Activated naive CD4-positive, alpha-beta T cell treated with anti-CD3 and anti-CD28 coated beads, Interleukin-2, amount 50 U/mL, for 72 hours (primary cell): Measurements from ENCODE around the gene SLC12A5. TPM values are rescaled to one million over a fixed set of nuclear protein-coding genes. Genes with fewer than 3 reads are reported as not detected.
A peak's percentile ranks its signal among the peaks of the same experiment; 100 is the strongest.
"Not testable (repeated sequence)": the region's sequence is repeated elsewhere in the genome, so short reads cannot be mapped to it uniquely, and the experiment has no call there.

Experiments
- ATAC-seq, 2 donors: fragments of 150-1000 bp; cut with Tn5 transposase; 2 replicates each; pipeline ENCODE4 v1.10.0; 2021; ENCODE audit warnings: mild to moderate bottlenecking in 2 of 2, moderate library complexity in 2 of 2
- DNase-seq, 2 donors: peaks; one replicate each; pipeline ENCODE4 v3.0.0; 2021 to 2022; ENCODE audit warnings: low spot score in 2 of 2
- H3K27ac Mint-ChIP-seq, 2 donors: one replicate each; pipeline ENCODE4 v1.8.0; 2022; ENCODE audit warnings: mild to moderate bottlenecking in 2 of 2, mixed read lengths in 2 of 2
- H3K36me3 Mint-ChIP-seq, 2 donors: one replicate each; pipeline ENCODE4 v1.8.0; 2022; ENCODE audit warnings: mixed read lengths in 2 of 2
- H3K9me3 Mint-ChIP-seq, 2 donors: one replicate each; pipeline ENCODE4 v1.8.0; 2022; ENCODE audit warnings: mixed read lengths in 2 of 2
- total RNA-seq, 2 donors: library from RNA; stranded (reverse); gene quantifications; one replicate each; pipeline ENCODE4 v1.2.3, GENCODE V29; 2022

The SLC12A5 gene
- total RNA-seq, 2 donors from 2014 or later = 0.34 to 0.66 TPM

- H3K36me3 Mint-ChIP-seq, DNase-seq, H3K9me3 Mint-ChIP-seq, ATAC-seq, H3K27ac Mint-ChIP-seq: not testable (repeated sequence)
Measured at GRCh38 chr20:46100444-46100843, 71.4 kb downstream of the SLC12A5 start.

- Mint-ChIP-seq H3K9me3 (no peaks in the 10 kb centered on the region), H3K27ac (no peak overlapping the region), H3K36me3 (no peaks in the 10 kb centered on the region)
- ATAC-seq = no peak
- no peak for DNase-seq
Measured at GRCh38 chr20:46100988-46101387, 72.0 kb downstream of the SLC12A5 start.

GRCh38 chr20:46101957-46102356 lies 72.9 kb downstream of the SLC12A5 start:
- H3K9me3 Mint-ChIP-seq = no peaks in the 10 kb centered on the region
- DNase-seq (no peak), ATAC-seq (no peak)
- H3K36me3 Mint-ChIP-seq = no peaks in the 10 kb centered on the region
- H3K27ac Mint-ChIP-seq = no peak overlapping the region

- H3K36me3 Mint-ChIP-seq = no peaks in the 10 kb centered on the region
- H3K27ac Mint-ChIP-seq = no peak overlapping the region
- H3K9me3 Mint-ChIP-seq = no peaks in the 10 kb centered on the region
- no peak for ATAC-seq
- DNase-seq = no peak
Measured at GRCh38 chr20:46102940-46103339, 73.9 kb downstream of the SLC12A5 start.

GRCh38 chr20:46104262-46104661 lies 75.2 kb downstream of the SLC12A5 start:
- H3K9me3 Mint-ChIP-seq = no peaks in the 10 kb centered on the region
- DNase-seq (no peak), ATAC-seq (no peak)
- H3K36me3 Mint-ChIP-seq = no peaks in the 10 kb centered on the region
- no peak overlapping the region for H3K27ac Mint-ChIP-seq

- Mint-ChIP-seq H3K9me3 (no peaks in the 10 kb centered on the region), H3K36me3 (no peaks in the 10 kb centered on the region), H3K27ac (no peak overlapping the region)
- no peak for ATAC-seq
- DNase-seq = no peak
Measured at GRCh38 chr20:46107061-46107460, 78.0 kb downstream of the SLC12A5 start.

- Mint-ChIP-seq H3K36me3 (no peaks in the 10 kb centered on the region), H3K9me3 (no peaks in the 10 kb centered on the region), H3K27ac (no peak overlapping the region)
- DNase-seq = no peak
- peak in 1 of 2 donors; percentile 68 for ATAC-seq
Measured at GRCh38 chr20:46108435-46108841, 79.4 kb downstream of the SLC12A5 start.

- no peak for DNase-seq
- no peak for ATAC-seq
- Mint-ChIP-seq H3K36me3 (no peaks in the 10 kb centered on the region), H3K27ac (no peak overlapping the region), H3K9me3 (no peaks in the 10 kb centered on the region)
Measured at GRCh38 chr20:46108976-46109375, 80.0 kb downstream of the SLC12A5 start.

Other genes with a start within 250 kb of the SLC12A5 start
- gene WFDC3, start 237.3 kb upstream of the SLC12A5 start, total RNA-seq = under 1 TPM; 0.31 to 0.34 TPM
- 10 to 100 TPM; 23.2 to 24.4 TPM for gene DNTTIP1, start 237.3 kb upstream of the SLC12A5 start, total RNA-seq
- 100 to 1,000 TPM; 200 to 371 TPM for gene UBE2C, start 216.6 kb upstream of the SLC12A5 start, total RNA-seq
- gene TNNC2, start 201.9 kb upstream of the SLC12A5 start, total RNA-seq = not detected
- gene SNX21, start 195.4 kb upstream of the SLC12A5 start, total RNA-seq = 1 to 10 TPM; 2.1 to 2.5 TPM
- 10 to 100 TPM; 29.1 to 31.3 TPM for gene ACOT8, start 171.8 kb upstream of the SLC12A5 start, total RNA-seq
- 1 to 10 TPM; 5.7 to 8.4 TPM for gene ZSWIM3, start 171.6 kb upstream of the SLC12A5 start, total RNA-seq
- 10 to 100 TPM; 11.3 to 11.9 TPM for gene ZSWIM1, start 148.0 kb upstream of the SLC12A5 start, total RNA-seq
- 1 to 10 TPM in 1 of 2 donors, under 1 TPM in 1; 0.64 to 1.8 TPM for gene SPATA25, start 141.6 kb upstream of the SLC12A5 start, total RNA-seq
- gene NEURL2, start 138.0 kb upstream of the SLC12A5 start, total RNA-seq = 1 to 10 TPM; 1.5 to 3.4 TPM
- gene CTSA, start 137.9 kb upstream of the SLC12A5 start, total RNA-seq = 10 to 100 TPM; 55.6 to 98.5 TPM
- gene PLTP, start 117.1 kb upstream of the SLC12A5 start, total RNA-seq = 10 to 100 TPM; 11.0 to 12.9 TPM
- 10 to 100 TPM; 31.8 to 51.0 TPM for gene PCIF1, start 94.5 kb upstream of the SLC12A5 start, total RNA-seq
- 10 to 100 TPM; 31.0 to 62.6 TPM for gene ZNF335, start 57.0 kb upstream of the SLC12A5 start, total RNA-seq
- under 1 TPM in 1 of 2 donors, not detected in 1; 0.10 TPM for gene MMP9, start 20.3 kb upstream of the SLC12A5 start, total RNA-seq
- gene NCOA5, start 60.7 kb downstream of the SLC12A5 start, total RNA-seq = 10 to 100 TPM in 1 of 2 donors, 1 to 10 TPM in 1; 2.2 to 15.2 TPM
- gene CD40, start 89.1 kb downstream of the SLC12A5 start, total RNA-seq = 10 to 100 TPM in 1 of 2 donors, 1 to 10 TPM in 1; 8.8 to 10.0 TPM